OCI-LY1 (cell line): ENCODE data around the gene MVB12B.

Source experiments
- H2AFZ ChIP-seq: fragments of 200-600 bp; sonication (generic), shearing (Covaris generic); 2 replicates; pipeline ENCODE4 v1.6.0; 2014; ENCODE audit warnings: antibody characterized with exemption, mild to moderate bottlenecking, low read length
- H3F3A ChIP-seq: fragments of 200-600 bp; sonication (generic), shearing (Covaris generic); 2 replicates; pipeline ENCODE4 v1.6.0; 2014; ENCODE audit warnings: mild to moderate bottlenecking, antibody characterized with exemption, low read length, moderate library complexity; ENCODE audit not compliant: insufficient read depth
- H3K27ac ChIP-seq: fragments of 200-600 bp; sonication (generic); 2 replicates; pipeline ENCODE4 v1.5.1; 2014; ENCODE audit warnings: low read length, mixed run types, mild to moderate bottlenecking, low read depth; ENCODE audit not compliant: poor library complexity, severe bottlenecking
- H3K27me3 ChIP-seq: fragments of 200-600 bp; sonication (generic); 2 replicates; pipeline ENCODE4 v1.6.0; 2014; ENCODE audit warnings: antibody characterized with exemption, mild to moderate bottlenecking, low read length, moderate library complexity; ENCODE audit not compliant: insufficient read depth
- H3K36me3 ChIP-seq: fragments of 200-600 bp; sonication (generic); 2 replicates; pipeline ENCODE4 v1.6.1; 2014; ENCODE audit warnings: mild to moderate bottlenecking, antibody characterized with exemption, low read length, moderate library complexity, mixed read lengths; ENCODE audit not compliant: insufficient read depth
- H3K4me1 ChIP-seq: fragments of 200-600 bp; sonication (generic); 2 replicates; pipeline ENCODE4 v1.5.1; 2014; ENCODE audit warnings: mild to moderate bottlenecking, low read length, moderate library complexity; ENCODE audit not compliant: insufficient read depth, severe bottlenecking
- H3K4me2 ChIP-seq: fragments of 200-600 bp; sonication (generic), shearing (Covaris generic); 2 replicates; pipeline ENCODE4 v1.6.1; 2014; ENCODE audit warnings: low read length
- H3K4me3 ChIP-seq: fragments of 200-600 bp; sonication (generic); 2 replicates; pipeline ENCODE4 v1.5.1; 2014; ENCODE audit warnings: low read length, low read depth, mild to moderate bottlenecking, mixed read lengths; ENCODE audit not compliant: poor library complexity, severe bottlenecking
- H3K79me2 ChIP-seq: fragments of 200-600 bp; shearing (Covaris generic); 2 replicates; pipeline ENCODE4 v1.6.1; 2016; ENCODE audit warnings: mixed run types, low read length, mixed read lengths; ENCODE audit not compliant: insufficient read depth
- H3K9ac ChIP-seq: fragments of 200-600 bp; sonication (generic), shearing (Covaris generic); 2 replicates; pipeline ENCODE4 v1.6.1; 2014; ENCODE audit warnings: mild to moderate bottlenecking, low read length, mixed read lengths
- H3K9me2 ChIP-seq: fragments of 200-600 bp; sonication (generic), shearing (Covaris generic); 2 replicates; pipeline ENCODE4 v1.6.1; 2014; ENCODE audit warnings: low read depth, mild to moderate bottlenecking, low read length, mixed read lengths
- H3K9me3 ChIP-seq: fragments of 200-600 bp; shearing (Covaris generic); 2 replicates; pipeline ENCODE4 v1.6.1; 2014; ENCODE audit warnings: low read length, mixed read lengths
- H4K20me1 ChIP-seq: fragments of 200-600 bp; sonication (generic), shearing (Covaris generic); 2 replicates; pipeline ENCODE4 v1.6.0; 2016; ENCODE audit warnings: mild to moderate bottlenecking, low read length; ENCODE audit not compliant: insufficient read depth
- EZH2 ChIP-seq: fragments of 200-600 bp; sonication (generic), shearing (Covaris generic); IDR thresholded peaks from 2 replicates; pipeline ENCODE4 v1.8.0; 2017; ENCODE audit warnings: borderline replicate concordance, mixed run types, mild to moderate bottlenecking, antibody characterized with exemption, low read length, moderate library complexity, mixed read lengths
- TF ChIP-seq, protein P1 (sequence below): fragments of 200-600 bp; sonication (generic), shearing (Covaris generic); IDR thresholded peaks from 2 replicates; pipeline ENCODE4 v1.5.1; 2017; ENCODE audit warnings: mild to moderate bottlenecking, antibody characterized with exemption, low read length, moderate library complexity, mixed read lengths

MVB12B gene

DNA sequence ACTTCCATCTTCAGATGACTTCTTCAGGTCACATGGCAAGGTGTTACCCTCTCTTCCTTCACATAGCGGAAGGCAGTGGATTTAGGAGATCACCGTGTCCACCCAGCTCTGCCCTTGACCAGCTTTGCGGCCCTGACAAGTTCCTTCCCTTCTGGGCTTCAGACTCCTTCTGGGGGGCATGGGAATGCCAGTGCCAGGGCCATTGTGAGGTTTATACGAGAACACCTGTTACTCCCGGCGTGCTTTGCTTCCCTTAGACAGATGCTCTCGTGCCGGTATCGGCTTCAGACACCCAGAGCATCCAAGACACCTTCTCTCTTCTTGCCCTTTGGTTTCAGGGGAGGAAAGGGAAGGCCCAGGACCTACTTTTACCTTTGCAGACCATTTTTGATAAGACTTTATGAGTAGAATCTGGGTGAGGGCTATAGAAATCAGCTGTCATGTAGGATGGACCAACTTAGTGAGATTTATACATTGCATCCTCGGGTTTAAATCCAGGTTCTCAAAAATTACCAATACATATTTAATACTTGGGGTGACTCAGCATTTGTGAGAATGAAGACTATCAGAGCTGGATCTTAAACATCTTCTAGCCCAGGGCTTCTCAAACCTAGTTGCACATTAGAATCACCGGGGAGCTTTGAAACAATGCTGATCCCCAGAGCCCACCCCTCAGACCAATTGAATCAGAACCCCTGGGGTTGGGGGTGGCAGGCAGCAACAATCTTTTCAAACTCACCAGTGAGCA lies 138.2 kb downstream of the MVB12B start:
- Histone ChIP-seq H3K27me3 (no peaks in the 10 kb centered on the region), H3F3A (no peaks in the 10 kb centered on the region)

DNA sequence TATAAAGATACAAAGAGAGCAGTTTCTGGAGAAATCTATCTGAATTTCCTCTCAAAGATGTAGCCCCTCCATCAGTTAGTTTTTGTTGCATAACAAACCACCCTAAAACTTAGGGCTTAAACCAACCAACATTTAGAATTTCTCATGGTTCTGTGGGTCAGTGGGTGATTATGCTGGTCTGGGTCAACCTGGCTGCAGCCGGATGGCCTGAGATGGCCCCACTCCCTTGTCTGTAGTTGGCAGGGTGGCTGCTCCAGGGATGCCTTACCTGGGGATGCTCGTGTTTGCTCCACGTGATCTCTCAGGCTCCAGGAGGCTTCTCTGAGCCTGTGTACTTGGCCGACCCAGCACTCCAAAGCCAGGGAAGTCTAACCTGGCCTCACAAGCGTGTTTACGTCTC lies 139.3 kb downstream of the MVB12B start:
- Histone ChIP-seq H3K27me3 (no peaks in the 10 kb centered on the region), H4K20me1 (no peaks in the 10 kb centered on the region)

More for the DNA sequence above, 138.2 kb downstream of the MVB12B start:
- Histone ChIP-seq H3K36me3 (no peaks in the 10 kb centered on the region), H3K4me2 (no peak overlapping the region), H3K4me1 (no peaks in the 10 kb centered on the region), H3K79me2 (no peaks in the 10 kb centered on the region), H3K9me2 (no peaks in the 10 kb centered on the region), H4K20me1 (no peaks in the 10 kb centered on the region), H3K4me3 (no peak overlapping the region), H3K27ac (no peak overlapping the region), H3K9ac (no peak overlapping the region), H3K9me3 (no peaks in the 10 kb centered on the region), H2AFZ (no peak overlapping the region)
- TF ChIP-seq EZH2: no peak
- TF ChIP-seq, protein P1, sequence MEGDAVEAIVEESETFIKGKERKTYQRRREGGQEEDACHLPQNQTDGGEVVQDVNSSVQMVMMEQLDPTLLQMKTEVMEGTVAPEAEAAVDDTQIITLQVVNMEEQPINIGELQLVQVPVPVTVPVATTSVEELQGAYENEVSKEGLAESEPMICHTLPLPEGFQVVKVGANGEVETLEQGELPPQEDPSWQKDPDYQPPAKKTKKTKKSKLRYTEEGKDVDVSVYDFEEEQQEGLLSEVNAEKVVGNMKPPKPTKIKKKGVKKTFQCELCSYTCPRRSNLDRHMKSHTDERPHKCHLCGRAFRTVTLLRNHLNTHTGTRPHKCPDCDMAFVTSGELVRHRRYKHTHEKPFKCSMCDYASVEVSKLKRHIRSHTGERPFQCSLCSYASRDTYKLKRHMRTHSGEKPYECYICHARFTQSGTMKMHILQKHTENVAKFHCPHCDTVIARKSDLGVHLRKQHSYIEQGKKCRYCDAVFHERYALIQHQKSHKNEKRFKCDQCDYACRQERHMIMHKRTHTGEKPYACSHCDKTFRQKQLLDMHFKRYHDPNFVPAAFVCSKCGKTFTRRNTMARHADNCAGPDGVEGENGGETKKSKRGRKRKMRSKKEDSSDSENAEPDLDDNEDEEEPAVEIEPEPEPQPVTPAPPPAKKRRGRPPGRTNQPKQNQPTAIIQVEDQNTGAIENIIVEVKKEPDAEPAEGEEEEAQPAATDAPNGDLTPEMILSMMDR: no peak

DNA sequence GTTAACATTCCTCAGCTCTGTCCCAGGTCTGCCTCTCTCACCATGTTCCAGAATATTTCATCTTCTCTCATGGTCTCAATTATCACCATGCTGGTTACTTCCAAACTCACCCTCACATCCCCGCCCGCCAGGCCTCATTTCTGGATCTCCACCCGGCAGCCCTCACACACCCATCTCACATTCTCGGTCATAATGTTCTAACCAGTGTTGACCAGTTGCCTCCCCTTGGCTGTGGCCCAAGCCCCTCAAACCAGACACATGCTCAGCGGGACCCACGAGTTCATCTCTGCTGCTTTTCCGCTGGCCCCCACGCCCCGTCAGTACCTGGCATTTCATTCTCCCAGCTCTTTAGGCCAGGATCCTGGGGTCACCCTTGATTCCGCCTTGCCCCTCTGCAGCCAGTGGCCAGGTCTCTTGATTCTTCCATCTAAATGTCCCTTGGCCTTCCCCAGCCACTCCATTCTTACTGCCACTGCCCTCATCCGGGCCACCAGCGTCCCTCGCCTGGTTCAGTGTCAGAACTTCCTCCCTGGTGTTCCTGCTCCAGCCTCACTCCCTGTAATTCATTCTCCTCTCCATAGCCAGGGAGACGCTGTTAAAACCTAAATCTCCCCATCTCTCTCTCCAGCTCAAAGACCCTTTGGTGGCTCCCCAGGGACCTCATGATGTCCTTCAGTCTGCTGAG lies 141.7 kb downstream of the MVB12B start:
- Histone ChIP-seq H3K27me3 (no peaks in the 10 kb centered on the region), H3K36me3 (no peaks in the 10 kb centered on the region), H2AFZ (no peak overlapping the region), H3F3A (no peaks in the 10 kb centered on the region), H3K4me2 (no peak overlapping the region), H3K4me1 (peaks cover 14% of the 10 kb centered on the region), H3K4me3 (no peak overlapping the region), H3K9me3 (no peaks in the 10 kb centered on the region), H4K20me1 (no peaks in the 10 kb centered on the region), H3K9ac (no peak overlapping the region), H3K9me2 (no peaks in the 10 kb centered on the region), H3K27ac (no peak overlapping the region), H3K79me2 (no peaks in the 10 kb centered on the region)
- no peak for TF ChIP-seq EZH2
- TF ChIP-seq, protein P1: no peak

More for the DNA sequence above, 139.3 kb downstream of the MVB12B start:
- TF ChIP-seq EZH2: no peak
- TF ChIP-seq, protein P1: no peak
- Histone ChIP-seq H3K4me1 (peaks cover 6% of the 10 kb centered on the region), H3K4me3 (no peak overlapping the region), H3K9ac (no peak overlapping the region), H2AFZ (no peak overlapping the region), H3K9me3 (no peaks in the 10 kb centered on the region), H3F3A (no peaks in the 10 kb centered on the region), H3K79me2 (no peaks in the 10 kb centered on the region), H3K36me3 (no peaks in the 10 kb centered on the region), H3K9me2 (no peaks in the 10 kb centered on the region), H3K27ac (no peak overlapping the region), H3K4me2 (no peak overlapping the region)
